LNCaP clone FGC (cell line): Measurements from ENCODE around the gene GYPC.

ENCODE experiments used
- DNase-seq: peaks from one replicate; pipeline ENCODE4 v3.0.0-alpha.2; 2011; ENCODE audit warnings: low read depth
- H3K4me3 ChIP-seq: 2 replicates; pipeline ENCODE4 v1.5.1; 2011; ENCODE audit warnings: mild to moderate bottlenecking, low read depth, low read length, control low read depth
- CTCF ChIP-seq: IDR thresholded peaks from 2 replicates; pipeline ENCODE4 v1.5.1; 2012; ENCODE audit warnings: mild to moderate bottlenecking; ENCODE audit not compliant: control insufficient read depth, insufficient read depth; ENCODE audit errors: extremely low read depth

GYPC gene

DNA sequence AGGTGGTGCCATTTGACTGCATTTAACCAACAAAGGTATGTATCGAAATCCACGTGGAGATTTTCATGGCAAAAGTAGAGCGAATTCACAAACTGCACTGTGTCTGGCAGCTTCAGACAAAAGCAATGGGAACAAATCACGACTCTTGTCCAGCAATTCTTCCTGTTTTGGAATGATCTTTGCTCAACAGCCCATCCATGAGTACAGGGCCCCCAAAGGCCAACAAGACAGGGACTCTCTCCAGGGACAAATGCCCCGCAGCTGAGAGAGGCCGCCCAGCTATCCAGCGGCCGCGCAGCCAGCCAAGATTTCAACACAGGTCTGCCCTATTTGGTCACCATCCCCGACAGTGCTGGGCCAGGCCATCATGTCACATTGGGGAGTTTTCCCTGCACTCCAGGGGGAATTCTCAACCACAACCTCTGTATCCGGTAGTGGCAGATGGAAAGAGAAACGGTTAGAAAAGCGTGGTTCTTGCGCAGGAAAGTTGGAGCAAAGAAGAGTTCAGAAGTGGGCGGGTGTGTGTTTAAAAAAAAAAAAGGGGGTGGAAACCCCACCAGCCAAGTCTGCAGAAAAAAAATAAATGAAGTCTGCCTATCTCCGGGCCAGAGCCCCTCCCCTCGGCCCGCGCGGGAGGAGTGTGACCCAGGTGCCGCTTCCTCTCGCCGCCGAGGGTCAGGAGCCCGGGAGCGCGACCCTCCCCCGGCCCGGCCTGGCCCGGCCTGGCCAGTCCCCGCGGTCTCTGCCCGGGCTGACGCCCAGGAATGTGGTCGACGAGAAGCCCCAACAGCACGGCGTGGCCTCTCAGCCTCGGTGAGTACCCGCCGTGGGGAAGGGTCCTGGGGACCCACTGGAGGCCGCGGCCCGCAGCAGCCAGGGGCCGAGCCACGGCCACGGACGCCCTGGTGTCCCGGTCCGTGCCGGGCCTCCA is at the start of gene GYPC:
Gene GYPC (plus strand): TSS at position 659 of the 931 bp plus-strand sequence. CDS start 106 bp downstream, at position 765.
- no peak within 1 kb of the TSS for H3K4me3 ChIP-seq
- no peak for TF ChIP-seq CTCF

GRCh38 chr2:126614524-126615227 is 41.3 kb upstream of the GYPC start:
- H3K4me3 ChIP-seq, result no peak overlapping the region
- no peak for DNase-seq
- no peak for TF ChIP-seq CTCF

More for the DNA sequence above, at the start of gene GYPC:
- no peak for DNase-seq

DNA sequence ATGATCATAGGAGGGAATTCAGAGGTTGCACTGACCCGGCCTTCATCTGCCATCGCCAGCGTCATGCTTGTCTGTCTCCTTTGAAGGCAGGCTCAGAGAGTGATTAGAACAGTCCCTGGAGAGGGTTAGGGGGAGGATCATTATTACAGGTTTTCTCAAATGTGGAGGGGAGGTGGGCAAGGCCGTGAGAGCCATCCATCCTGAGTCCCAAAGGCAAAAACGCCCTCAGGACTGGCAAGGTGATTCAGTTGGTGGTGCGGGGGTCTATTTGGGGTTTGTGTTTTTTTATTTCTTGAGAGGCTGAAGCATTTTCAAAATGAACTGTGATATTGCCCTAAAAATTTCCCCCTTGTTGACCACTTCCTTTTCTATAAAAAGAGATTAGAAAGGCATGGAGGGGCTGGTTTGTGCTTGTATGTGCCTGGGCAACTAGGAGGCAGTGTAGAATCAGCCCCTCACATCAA is 39.3 kb upstream of the GYPC start:
- H3K4me3 ChIP-seq, result no peak overlapping the region
- TF ChIP-seq CTCF, result no peak
- DNase-seq, result no peak

DNA sequence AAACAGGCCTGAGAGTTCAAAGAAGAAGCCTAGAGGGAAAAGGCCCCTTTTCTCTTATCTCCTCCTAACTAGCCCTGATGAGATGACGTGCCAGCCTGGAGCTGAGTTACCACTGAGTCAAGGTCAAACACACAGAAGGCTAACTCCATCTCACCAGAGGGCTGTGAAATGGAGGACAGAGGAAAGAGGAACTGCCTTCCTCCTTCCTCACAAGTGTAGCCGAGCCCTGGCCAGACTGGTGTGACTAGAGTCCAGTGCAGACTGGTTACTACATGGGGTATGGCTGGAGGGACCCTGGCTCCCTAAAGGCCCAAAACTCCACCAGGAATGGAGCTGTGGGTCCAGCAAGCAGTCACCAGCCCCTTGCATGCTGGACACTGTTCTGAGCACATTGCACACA is 35.7 kb upstream of the GYPC start:
- TF ChIP-seq CTCF, result no peak

GRCh38 chr2:126623000-126623399 is 33.0 kb upstream of the GYPC start:
- DNase-seq, result no peak
- no peak overlapping the region for H3K4me3 ChIP-seq
- no peak for TF ChIP-seq CTCF

More for the DNA sequence above, 35.7 kb upstream of the GYPC start:
- no peak for DNase-seq
- no peak overlapping the region for H3K4me3 ChIP-seq

- no peak for TF ChIP-seq CTCF
- no peak for DNase-seq
- H3K4me3 ChIP-seq, result no peak overlapping the region
Measured at GRCh38 chr2:126627643-126628042, 28.3 kb upstream of the GYPC start.
